ENCODE data around the gene MAPK1IP1L. TPM values are rescaled to one million over a fixed set of nuclear protein-coding genes. Genes with fewer than 3 reads are reported as not detected.

The MAPK1IP1L gene
- total and polyA plus RNA-seq, 2 of the 8 experiments (the other 6 are each of a cell fraction or from before 2014, with no cell fraction given), result 111 to 228 TPM

- Histone ChIP-seq H4K91ac (replicated peaks; ENCODE audit: insufficient read length, low read length) (no peak overlapping the region), H4K20me1 (replicated peaks in 1 of 2; ENCODE audit: control insufficient read depth in 1 of 2, insufficient read depth in 2 of 2, low read length in 2 of 2) (no peaks in the 10 kb centered on the region), H3K23ac (ENCODE audit: insufficient read length) (no peak overlapping the region), H3K27me3 (replicated peaks in 1 of 4; ENCODE audit: control insufficient read depth in 3 of 4, extremely low read depth in 1 of 4, insufficient read depth in 3 of 4, low read length in 3 of 4) (no peaks in the 10 kb centered on the region), H2BK12ac (ENCODE audit: low read depth, low read length) (no peak overlapping the region), H3K79me2 (ENCODE audit: control insufficient read depth in 1 of 2, insufficient read depth in 2 of 2, low read length in 2 of 2) (no peaks in the 10 kb centered on the region), H3K36me3 (ENCODE audit: control insufficient read depth in 2 of 4, insufficient read depth in 4 of 4, low read length in 3 of 4) (no peaks in the 10 kb centered on the region), H3K23me2 (ENCODE audit: low read depth, low read length) (no peaks in the 10 kb centered on the region), H2BK20ac (ENCODE audit: low read length) (no peak overlapping the region), H3K14ac (ENCODE audit: insufficient read length) (no peak overlapping the region), H2AFZ (ENCODE audit: low read length) (no peak overlapping the region), H4K8ac (ENCODE audit: extremely low read depth, insufficient read depth, low read length) (no peak overlapping the region), H3K4ac (replicated peaks; ENCODE audit: insufficient read length, low read depth, low read length) (no peak overlapping the region), H2BK120ac (replicated peaks; ENCODE audit: low read depth, low read length) (no peak overlapping the region), H2BK5ac (ENCODE audit: low read depth, low read length) (no peak overlapping the region), H3K27ac (ENCODE audit: low read depth, low read length) (no peak overlapping the region), H3K4me3 (ENCODE audit: extremely low read depth in 1 of 4, insufficient read depth in 2 of 4, low read depth in 3 of 4, low read length in 4 of 4) (no peak overlapping the region), H3K4me1 (replicated peaks in 1 of 4; ENCODE audit: control insufficient read depth in 3 of 4, insufficient read depth in 4 of 4, low read length in 3 of 4) (peaks cover 6 to 14% (median 7%) of the 10 kb centered on the region in 4 experiments; a peak in 5 of 7 replicates), H3K9me3 (ENCODE audit: insufficient read depth in 2 of 2, low read depth in 1 of 2, low read length in 1 of 2) (no peaks in the 10 kb centered on the region), H3K18ac (ENCODE audit: extremely low read depth, low read length) (no peak overlapping the region), H3K79me1 (ENCODE audit: low read depth, low read length) (no peaks in the 10 kb centered on the region), H2BK15ac (ENCODE audit: low read length) (peak overlapping the region; percentile 18; the same call in 1 of the 2 replicates), H3K56ac (replicated peaks; ENCODE audit: insufficient read length, low read depth, low read length) (no peak overlapping the region), H4K5ac (ENCODE audit: insufficient read length, low read depth, low read length) (no peak overlapping the region), H3K9ac (replicated peaks in 1 of 4; ENCODE audit: extremely low read depth in 1 of 4, low read depth in 3 of 4, low read length in 3 of 4) (no peak overlapping the region), H2AK5ac (ENCODE audit: low read depth, low read length) (no peak overlapping the region), H3K4me2 (ENCODE audit: insufficient read depth in 1 of 2, low read depth in 2 of 2, low read length in 2 of 2) (no peak overlapping the region)
- POLR2A ChIA-PET (ENCODE audit: partially characterized antibody), result interaction anchor here (1.0 to 1.8 kb wide), 2 partner anchors 10 to 39 kb away, joined by 3 to 5 read pairs; no protein-coding TSS in a partner anchor
- WGBS, 2 experiments (ENCODE audit: extremely low coverage in 1 of 2, insufficient coverage in 1 of 2, insufficient read length in 1 of 2, insufficient replicate concordance in 2 of 2, low coverage in 1 of 2, low lambda C conversion rate in 2 of 2, missing lambda C conversion rate in 1 of 2), result no CpG with 5 or more reads among the region's 1 CpG
- TF ChIP-seq ZNF274 (IDR thresholded peaks at IDR 0.05; ENCODE audit: borderline replicate concordance, extremely low read depth, low read length) (no peak), SRF (IDR thresholded peaks at IDR 0.05; ENCODE audit: low read depth, low read length) (no peak), SAP30 (IDR thresholded peaks at IDR 0.05; ENCODE audit: insufficient read depth, insufficient replicate concordance, low read length) (no peak), RNF2 (IDR thresholded peaks at IDR 0.05; ENCODE audit: borderline replicate concordance, low read depth, low read length, missing control alignments, poor library complexity, severe bottlenecking) (no peak), SP4 (IDR thresholded peaks at IDR 0.05; ENCODE audit: low read length) (no peak)
- FAIRE-seq, result no peak
- CTCF ChIA-PET (ENCODE audit: partially characterized antibody), result interaction anchor here (1.3 kb wide), 1 partner anchor 10 kb away, joined by 4 read pairs; no protein-coding TSS in a partner anchor
- DNase-seq (ENCODE audit: low read depth in 1 of 2, low spot score in 2 of 2), result no peak
These were observed 47.1 kb downstream of the MAPK1IP1L start for GRCh38 chr14:55098561-55098898.

All from H1 (cell line).